GM18907 (cell line): ENCODE measurements around the gene LUZP1.

Source experiments
- ATAC-seq: cut with Tn5 transposase; IDR thresholded peaks from one replicate; pipeline ENCODE4 v1.9.1; 2021; ENCODE audit warnings: mild to moderate bottlenecking, moderate library complexity; ENCODE audit not compliant: unreplicated experiment

The LUZP1 gene

DNA sequence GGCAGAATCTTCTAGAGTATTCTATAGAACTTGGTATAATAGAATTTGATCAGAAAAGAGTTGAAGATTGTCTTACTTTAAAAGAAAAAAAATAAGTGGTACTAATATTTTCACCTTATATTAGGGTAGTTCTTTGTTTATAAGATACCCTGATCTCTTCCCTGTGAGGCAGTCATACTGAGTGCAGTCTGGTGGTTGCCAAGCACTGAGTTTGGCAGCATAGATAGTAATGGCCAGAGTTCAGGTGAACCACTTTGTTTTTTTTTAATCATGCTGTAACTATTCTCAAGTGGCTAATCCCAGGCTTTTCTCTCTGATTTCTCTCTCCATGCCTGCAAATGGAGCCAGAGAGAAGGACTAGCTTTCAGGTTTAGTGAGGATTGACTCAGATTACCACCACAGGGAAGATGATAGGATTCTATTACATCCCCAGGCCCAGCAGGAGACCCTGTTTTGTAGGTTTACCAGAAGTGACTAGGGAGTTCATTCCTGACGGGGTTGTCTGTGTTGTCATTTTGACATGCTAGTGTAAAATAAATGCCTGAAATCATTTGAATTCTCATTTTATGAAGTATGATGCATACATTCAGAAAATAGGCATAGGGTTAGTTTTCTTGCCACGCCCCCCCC is 132.7 kb downstream of the LUZP1 start:
- ATAC-seq = no peak
